GM12878 (cell line): ENCODE measurements around the gene IFT88. TPM values are rescaled to one million over a fixed set of nuclear protein-coding genes. Genes with fewer than 3 reads are reported as not detected.

ENCODE experiments used
- ATAC-seq: fragments of 200-7000 bp; cut with Tn5 transposase; 3 replicates; pipeline ENCODE4 v1.9.1; 2020; ENCODE audit warnings: mild to moderate bottlenecking, moderate library complexity
- BruUV-seq: library from RNA; stranded (reverse); fragments of 400-500 nt; replicated peaks from 2 replicates; lab custom pipeline; 2021; lab: Mats Ljungman, UMichigan
- CTCF ChIA-PET: fragments of 300-600 bp; sonication (Branson Sonifier 250); formaldehyde crosslinking; extraction: SDS; loops from one replicate; lab custom pipeline; 2021; ENCODE audit warnings: inconsistent platforms; lab: Yijun Ruan, JAX
- POLR2A ChIA-PET: fragments of 350-600 bp; formaldehyde crosslinking; extraction: SDS; loops from one replicate; lab custom pipeline; 2021; ENCODE audit warnings: inconsistent platforms; lab: Charles Lee
- RAD21 ChIA-PET: fragments of 300-600 bp; sonication (Branson Sonifier 250); formaldehyde crosslinking; loops from one replicate; lab custom pipeline; 2023; ENCODE audit warnings: antibody characterized with exemption; ENCODE audit not compliant: unreplicated experiment; lab: Charles Lee
- SMC1A ChIA-PET: fragments of 300-600 bp; sonication (Branson Sonifier 250); formaldehyde crosslinking; loops from one replicate; lab custom pipeline; 2023; ENCODE audit not compliant: unreplicated experiment, uncharacterized antibody; lab: Charles Lee
- DNase-seq: peaks from one replicate; pipeline ENCODE4 v3.0.0-alpha.2; 2011; ENCODE audit warnings: low read depth, low spot score
- FAIRE-seq: peaks from 3 replicates; lab custom pipeline; 2011; peaks lifted over from hg19 to GRCh38; lab: Jason Lieb, UNC
- H2AFZ ChIP-seq: 2 replicates; pipeline ENCODE4 v1.6.0; 2011; ENCODE audit warnings: low read depth, low read length, control low read depth; ENCODE audit not compliant: control insufficient read depth
- H3K27ac ChIP-seq: 2 replicates; pipeline ENCODE4 v1.5.1; 2011; ENCODE audit warnings: control low read depth; ENCODE audit not compliant: control insufficient read depth, insufficient read depth
- H3K27me3 ChIP-seq, 2 experiments: replicated peaks in 1 of 2; 2 replicates each; pipeline versions ENCODE4 v1.6.0 to v1.6.1; 2011; ENCODE audit warnings: low read length in 1 of 2; ENCODE audit not compliant: control insufficient read depth in 2 of 2, insufficient read depth in 2 of 2
- H3K36me3 ChIP-seq, 2 experiments: 2 replicates each; pipeline ENCODE4 v1.5.1; 2011; ENCODE audit warnings: low read length in 1 of 2; ENCODE audit not compliant: control insufficient read depth in 2 of 2, insufficient read depth in 2 of 2
- H3K4me1 ChIP-seq: 2 replicates; pipeline ENCODE4 v1.6.1; 2011; ENCODE audit warnings: mild to moderate bottlenecking, low read length, moderate library complexity, mixed read lengths; ENCODE audit not compliant: control insufficient read depth, insufficient read depth
- H3K4me2 ChIP-seq: 2 replicates; pipeline ENCODE4 v1.6.0; 2011; ENCODE audit warnings: control low read depth; ENCODE audit not compliant: control insufficient read depth, insufficient read depth
- H3K4me3 ChIP-seq: fragments of 200-600 bp; sonication (generic); 2 replicates; pipeline ENCODE4 v1.5.1; 2016
- H3K79me2 ChIP-seq: 2 replicates; pipeline ENCODE4 v1.6.0; 2011; ENCODE audit warnings: low read length; ENCODE audit not compliant: control insufficient read depth, insufficient read depth
- H3K9ac ChIP-seq: 2 replicates; pipeline ENCODE4 v1.8.0; 2011; ENCODE audit warnings: low read length, control low read depth, mixed read lengths; ENCODE audit not compliant: control insufficient read depth, insufficient read depth
- H3K9me3 ChIP-seq: replicated peaks from 3 replicates; pipeline ENCODE4 v1.5.1; 2011; ENCODE audit warnings: mild to moderate bottlenecking, low read length; ENCODE audit not compliant: control insufficient read depth, insufficient read depth
- H4K20me1 ChIP-seq: 2 replicates; pipeline ENCODE4 v1.6.0; 2011; ENCODE audit not compliant: control insufficient read depth, insufficient read depth
- E2F8 ChIP-seq: fragments of 450-650 bp; IDR thresholded peaks from 2 replicates; pipeline ENCODE4 v1.6.1; 2018; ENCODE audit warnings: mild to moderate bottlenecking, low read depth, moderate library complexity; ENCODE audit not compliant: partially characterized antibody
- PML ChIP-seq: IDR thresholded peaks from 2 replicates; pipeline ENCODE4 v1.6.1; 2012; ENCODE audit warnings: low read length, inconsistent platforms
- RELA ChIP-seq: fragments of 450-650 bp; IDR thresholded peaks from 2 replicates; pipeline ENCODE4 v1.8.0; 2014; ENCODE audit warnings: borderline replicate concordance; ENCODE audit not compliant: partially characterized antibody
- SP1 ChIP-seq: IDR thresholded peaks from one replicate; pipeline ENCODE4 v1.6.1; 2011; ENCODE audit warnings: low read depth, low read length
- SREBF2 ChIP-seq: IDR thresholded peaks from 2 replicates; pipeline ENCODE4 v1.6.1; 2012; ENCODE audit warnings: mild to moderate bottlenecking, low read length
- WGBS: methylation state at CpG from one replicate; pipeline ENCODE4 v1.1.6; 2016; ENCODE audit warnings: low lambda C conversion rate; ENCODE audit not compliant: insufficient replicate concordance, insufficient coverage; ENCODE audit errors: missing lambda C conversion rate; 5-methylcytosine and 5-hydroxymethylcytosine counted together
- in situ Hi-C: fragments of 300-500 bp; cut with MboI; formaldehyde crosslinking; loops from 9 replicates; pipeline ENCODE4 v1.14.3; 2018; ENCODE audit warnings: mixed read lengths
- intact Hi-C: fragments of 100-400 bp; cut with micrococcal nuclease; formaldehyde crosslinking; loops from one replicate; pipeline ENCODE4 v1.14.2; 2022; ENCODE audit not compliant: unreplicated experiment
- polyA plus RNA-seq, 11 experiments: library from polyadenylated mRNA; depleted of rRNA in 4 of 11; unstranded in 6 of 11; stranded (reverse) in 5 of 11; fragments of >200 nt; fragmentation: Nextera tagmentation in 4 of 11; fragmentation: Illumina TruSeq in 1 of 11; extraction: Ambion mirVana in 4 of 11; extraction: Trizol in 1 of 11; gene quantifications; 1 replicate in 1 of 11; 2 replicates in 10 of 11; pipeline versions ENCODE4 v1.2.1 to v1.2.3, GENCODE V29; 2011 to 2016; ENCODE audit warnings: inconsistent platforms in 2 of 11, missing spikeins in 2 of 11, low read depth in 1 of 11
- total RNA-seq, 4 experiments: library from RNA; depleted of rRNA in 3 of 4; stranded (reverse); fragments of >200 nt in 3 of 4; fragmentation: Illumina TruSeq in 1 of 4; extraction: Trizol in 1 of 4; gene quantifications; 2 replicates each; pipeline versions ENCODE4 v1.2.1 to v1.2.3, GENCODE V29; 2013 to 2021

IFT88 gene
- total and polyA plus RNA-seq, 10 of the 15 experiments (the other 5 are each of a cell fraction or from before 2014, with no cell fraction given) = 2.9 to 5.6 (median 4.1) TPM

GRCh38 chr13:20696073-20696472, 129.1 kb downstream of the IFT88 start (continued):
- TF ChIP-seq E2F8 (no peak), PML (no peak), SREBF2 (no peak), RELA (no peak)

- Histone ChIP-seq H3K4me1 (peaks cover 6% of the 10 kb centered on the region), H2AFZ (no peak overlapping the region), H3K4me2 (no peak overlapping the region), H3K27me3 (no peaks in the 10 kb centered on the region), H3K9me3 (no peaks in the 10 kb centered on the region), H4K20me1 (no peaks in the 10 kb centered on the region), H3K36me3 (no peaks in the 10 kb centered on the region), H3K27ac (no peak overlapping the region), H3K9ac (no peak overlapping the region), H3K4me3 (no peak overlapping the region), H3K79me2 (no peaks in the 10 kb centered on the region)
- ChIA-PET CTCF (interaction anchor here (0.6 kb wide), 1 partner anchor 538 kb away, joined by 3 read pairs; no protein-coding TSS in a partner anchor), RAD21 (no interaction called here), SMC1A (no interaction called here), POLR2A (no interaction called here)
- DNase-seq = no peak
- 69% methylated on average over 9 of the region's 9 CpGs for WGBS
- intact Hi-C loops (loop anchor here (5.0 kb wide), 1 partner anchor 202 kb away; no protein-coding TSS in a partner anchor), in situ Hi-C loops (no loop called here)
- TF ChIP-seq SP1 = no peak
- FAIRE-seq = no peak
- no peak for ATAC-seq
- no TSS peak for BruUV-seq
Observed at GRCh38 chr13:20699715-20700114, 132.8 kb downstream of the IFT88 start.
